Activated T-helper 17 cell treated with anti-CD3 and anti-CD28 coated beads, Interleukin-2, amount 50 U/mL, for 72 hours (primary cell): ENCODE data around the gene TOB1. TPM values are rescaled to one million over a fixed set of nuclear protein-coding genes. Genes with fewer than 3 reads are reported as not detected.

Experiments
- ATAC-seq: fragments of 150-1000 bp; cut with Tn5 transposase; replicated peaks from 2 replicates; pipeline ENCODE4 v1.10.0; 2021; ENCODE audit warnings: mild to moderate bottlenecking, moderate library complexity
- H3K27ac Mint-ChIP-seq: one replicate; pipeline ENCODE4 v1.8.0; 2022; ENCODE audit warnings: mixed read lengths
- H3K27me3 Mint-ChIP-seq: one replicate; pipeline ENCODE4 v1.8.0; 2022; ENCODE audit warnings: mixed read lengths
- H3K36me3 Mint-ChIP-seq: one replicate; pipeline ENCODE4 v1.8.0; 2022; ENCODE audit warnings: low read depth, mild to moderate bottlenecking, mixed read lengths
- H3K4me1 Mint-ChIP-seq: one replicate; pipeline ENCODE4 v1.8.0; 2022; ENCODE audit warnings: mixed read lengths
- H3K4me3 Mint-ChIP-seq: one replicate; pipeline ENCODE4 v1.8.0; 2022; ENCODE audit warnings: mild to moderate bottlenecking, mixed read lengths
- H3K9me3 Mint-ChIP-seq: one replicate; pipeline ENCODE4 v1.8.0; 2022; ENCODE audit warnings: mixed read lengths
- total RNA-seq, 2 donors: library from RNA; stranded (reverse); gene quantifications; one replicate each; pipeline ENCODE4 v1.2.3, GENCODE V29; 2022

Gene TOB1
- 10 to 100 TPM; 33.1 to 40.8 TPM for total RNA-seq

- Mint-ChIP-seq H3K9me3 (no peaks in the 10 kb centered on the region), H3K27ac (peak within 1 kb of the TSS; percentile 96), H3K4me3 (peak within 1 kb of the TSS; percentile 90), H3K4me1 (peaks cover 33% of the 10 kb centered on the region), H3K27me3 (no peaks in the 10 kb centered on the region), H3K36me3 (peaks cover 38% of the 10 kb centered on the region)
- peak; percentile 81 for ATAC-seq
Observed at GRCh38 chr17:50866261-50866949, at the start of gene TOB1. TSS of gene TOB1 (minus strand) at chr17:50866354. CDS start at chr17:50864017, 2,337 bp downstream.

GRCh38 chr17:50914505-50915063 lies 48.4 kb upstream of the TOB1 start:
- Mint-ChIP-seq H3K27ac (peak overlapping the region; percentile 14), H3K36me3 (no peaks in the 10 kb centered on the region), H3K4me3 (no peak overlapping the region), H3K4me1 (peaks cover 31% of the 10 kb centered on the region), H3K9me3 (no peaks in the 10 kb centered on the region), H3K27me3 (no peaks in the 10 kb centered on the region)
- no peak for ATAC-seq

- Mint-ChIP-seq H3K27ac (peak overlapping the region; percentile 20), H3K4me1 (peaks cover 34% of the 10 kb centered on the region), H3K4me3 (no peak overlapping the region), H3K36me3 (no peaks in the 10 kb centered on the region), H3K27me3 (no peaks in the 10 kb centered on the region), H3K9me3 (no peaks in the 10 kb centered on the region)
- no peak for ATAC-seq
Observed at GRCh38 chr17:50913120-50913519, 47.0 kb upstream of the TOB1 start.

- no peaks in the 10 kb centered on the region for H3K36me3 Mint-ChIP-seq
- H3K9me3 Mint-ChIP-seq: no peaks in the 10 kb centered on the region
- H3K27ac Mint-ChIP-seq: no peak overlapping the region
- no peak overlapping the region for H3K4me3 Mint-ChIP-seq
- H3K27me3 Mint-ChIP-seq: no peaks in the 10 kb centered on the region
- no peak for ATAC-seq
- peaks cover 36% of the 10 kb centered on the region for H3K4me1 Mint-ChIP-seq
Observed at GRCh38 chr17:50911890-50912289, 45.7 kb upstream of the TOB1 start.

- Mint-ChIP-seq H3K4me3 (peak overlapping the region; percentile 71), H3K9me3 (no peaks in the 10 kb centered on the region), H3K27ac (peak overlapping the region; percentile 90), H3K27me3 (no peaks in the 10 kb centered on the region), H3K4me1 (peaks cover 35% of the 10 kb centered on the region), H3K36me3 (no peaks in the 10 kb centered on the region)
- no peak for ATAC-seq
Observed at GRCh38 chr17:50911450-50911849, 45.3 kb upstream of the TOB1 start.

GRCh38 chr17:50909765-50910605 lies 43.8 kb upstream of the TOB1 start:
- peaks cover 31% of the 10 kb centered on the region for H3K4me1 Mint-ChIP-seq
- ATAC-seq: peak; percentile 90

GRCh38 chr17:50908860-50909764 lies 43.0 kb upstream of the TOB1 start:
- Mint-ChIP-seq H3K27me3 (no peaks in the 10 kb centered on the region), H3K36me3 (no peaks in the 10 kb centered on the region), H3K4me1 (peaks cover 31% of the 10 kb centered on the region), H3K27ac (peak overlapping the region; percentile 90), H3K9me3 (no peaks in the 10 kb centered on the region), H3K4me3 (peak overlapping the region; percentile 71)
- ATAC-seq: peak; percentile 3

More at GRCh38 chr17:50909765-50910605, 43.8 kb upstream of the TOB1 start:
- H3K9me3 Mint-ChIP-seq: no peaks in the 10 kb centered on the region
- no peaks in the 10 kb centered on the region for H3K36me3 Mint-ChIP-seq
- H3K27ac Mint-ChIP-seq: peak overlapping the region; percentile 90
- H3K27me3 Mint-ChIP-seq: no peaks in the 10 kb centered on the region
- H3K4me3 Mint-ChIP-seq: peak overlapping the region; percentile 71

GRCh38 chr17:50908140-50908859 lies 42.1 kb upstream of the TOB1 start:
- H3K4me3 Mint-ChIP-seq: peak overlapping the region; percentile 71
- peaks cover 39% of the 10 kb centered on the region for H3K4me1 Mint-ChIP-seq
- H3K9me3 Mint-ChIP-seq: no peaks in the 10 kb centered on the region
- no peaks in the 10 kb centered on the region for H3K36me3 Mint-ChIP-seq
- no peaks in the 10 kb centered on the region for H3K27me3 Mint-ChIP-seq
- H3K27ac Mint-ChIP-seq: peak overlapping the region; percentile 66
- ATAC-seq: no peak

GRCh38 chr17:50906443-50906842 lies 40.3 kb upstream of the TOB1 start:
- Mint-ChIP-seq H3K36me3 (no peaks in the 10 kb centered on the region), H3K4me1 (peaks cover 47% of the 10 kb centered on the region), H3K4me3 (no peak overlapping the region), H3K27me3 (no peaks in the 10 kb centered on the region), H3K9me3 (no peaks in the 10 kb centered on the region), H3K27ac (peak overlapping the region; percentile 89)
- no peak for ATAC-seq

GRCh38 chr17:50905460-50905803 lies 39.3 kb upstream of the TOB1 start:
- peak overlapping the region; percentile 89 for H3K27ac Mint-ChIP-seq
- ATAC-seq: no peak
- no peaks in the 10 kb centered on the region for H3K27me3 Mint-ChIP-seq
- peaks cover 46% of the 10 kb centered on the region for H3K4me1 Mint-ChIP-seq
- H3K9me3 Mint-ChIP-seq: no peaks in the 10 kb centered on the region
- peak overlapping the region; percentile 33 for H3K4me3 Mint-ChIP-seq
- H3K36me3 Mint-ChIP-seq: no peaks in the 10 kb centered on the region

- Mint-ChIP-seq H3K36me3 (no peaks in the 10 kb centered on the region), H3K4me1 (peaks cover 45% of the 10 kb centered on the region), H3K27me3 (no peaks in the 10 kb centered on the region), H3K9me3 (no peaks in the 10 kb centered on the region), H3K27ac (peak overlapping the region; percentile 92), H3K4me3 (peak overlapping the region; percentile 74)
- ATAC-seq: no peak
Observed at GRCh38 chr17:50904518-50905459, 38.6 kb upstream of the TOB1 start.

- no peaks in the 10 kb centered on the region for H3K27me3 Mint-ChIP-seq
- no peaks in the 10 kb centered on the region for H3K9me3 Mint-ChIP-seq
- peak; percentile 89 for ATAC-seq
- no peaks in the 10 kb centered on the region for H3K36me3 Mint-ChIP-seq
- peaks cover 37% of the 10 kb centered on the region for H3K4me1 Mint-ChIP-seq
- H3K27ac Mint-ChIP-seq: peak overlapping the region; percentile 92
- peak overlapping the region; percentile 74 for H3K4me3 Mint-ChIP-seq
Observed at GRCh38 chr17:50903604-50904517, 37.7 kb upstream of the TOB1 start.
